GM19397 (cell line): ENCODE results near the gene TAGAP.
A peak's percentile ranks its signal among the peaks of the same experiment; 100 is the strongest.
"Not testable (repeated sequence)": the region's sequence is repeated elsewhere in the genome, so short reads cannot be mapped to it uniquely, and the experiment has no call there.

ENCODE experiments used
- ATAC-seq: cut with Tn5 transposase; IDR thresholded peaks from one replicate; pipeline ENCODE4 v1.9.1; 2021; ENCODE audit warnings: mild to moderate bottlenecking, moderate library complexity; ENCODE audit not compliant: unreplicated experiment

TAGAP gene

GRCh38 chr6:159013229-159013628 is 31.6 kb downstream of the TAGAP start:
- no peak for ATAC-seq

GRCh38 chr6:159012201-159012600 is 32.6 kb downstream of the TAGAP start:
- ATAC-seq, result no peak

- ATAC-seq, result not testable (repeated sequence)
Measured at GRCh38 chr6:159010037-159010612, 34.7 kb downstream of the TAGAP start.

- no peak for ATAC-seq
Measured at GRCh38 chr6:159008656-159009288, 36.0 kb downstream of the TAGAP start.

GRCh38 chr6:159007510-159007909 is 37.3 kb downstream of the TAGAP start:
- ATAC-seq, result no peak

- no peak for ATAC-seq
Measured at GRCh38 chr6:159005436-159005835, 39.4 kb downstream of the TAGAP start.

- ATAC-seq, result no peak
Measured at GRCh38 chr6:159004592-159004991, 40.2 kb downstream of the TAGAP start.

- ATAC-seq, result no peak
Measured at GRCh38 chr6:159002432-159003155, 42.2 kb downstream of the TAGAP start.

GRCh38 chr6:158999666-159000403 is 45.0 kb downstream of the TAGAP start, which contains the start of gene RSPH3:
RSPH3 (minus strand) TSS chr6:159000202; CDS start chr6:158999550, 652 bp downstream.
- ATAC-seq, result peak; percentile 94

- peak; percentile 29 for ATAC-seq
Measured at GRCh38 chr6:158999154-158999665, 45.6 kb downstream of the TAGAP start.

GRCh38 chr6:158996856-158997255 is 47.9 kb downstream of the TAGAP start:
- no peak for ATAC-seq

- no peak for ATAC-seq
Measured at GRCh38 chr6:158993639-158994038, 51.2 kb downstream of the TAGAP start.

- ATAC-seq, result no peak
Measured at GRCh38 chr6:158991017-158991723, 53.6 kb downstream of the TAGAP start.

GRCh38 chr6:158989711-158990110 is 55.1 kb downstream of the TAGAP start:
- not testable (repeated sequence) for ATAC-seq

GRCh38 chr6:158988477-158988876 is 56.3 kb downstream of the TAGAP start:
- no peak for ATAC-seq

GRCh38 chr6:158987657-158988056 is 57.1 kb downstream of the TAGAP start:
- ATAC-seq, result no peak
